ENCODE results near the gene UNC119. TPM values are rescaled to one million over a fixed set of nuclear protein-coding genes. Genes with fewer than 3 reads are reported as not detected.

The UNC119 gene
- polyA plus RNA-seq, 3 donors = 77.5 to 189 (median 80.2) TPM

GRCh38 chr17:28508211-28508724 is 44.2 kb downstream of the UNC119 start:
- Mint-ChIP-seq H3K9me3 (no peaks in the 10 kb centered on the region), H3K27me3 (ENCODE audit: low read depth in 3 of 3) (peaks cover 2 to 19% (median 10%) of the 10 kb centered on the region in 3 donors), H3K36me3 (no peaks in the 10 kb centered on the region), H3K27ac (no peak overlapping the region), H3K4me3 (peak overlapping the region in 1 of 2 donors; percentile 39), H3K4me1 (peaks cover 12% of the 10 kb centered on the region)
- Histone ChIP-seq H3K9me3 (replicated peaks in 1 of 2; ENCODE audit: control insufficient read depth in 1 of 2, insufficient read depth in 1 of 2, low read length in 2 of 2) (no peaks in the 10 kb centered on the region), H3K4me2 (replicated peaks; ENCODE audit: extremely low read depth, low read length, poor library complexity, severe bottlenecking) (no peak overlapping the region), H3K36me3 (replicated peaks in 1 of 2; ENCODE audit: control insufficient read depth in 1 of 2, insufficient read depth in 2 of 2, low read length in 2 of 2) (no peaks in the 10 kb centered on the region), H4K20me1 (ENCODE audit: insufficient read depth, low read length) (no peaks in the 10 kb centered on the region), H3K4me3 (replicated peaks in 1 of 3; ENCODE audit: low read depth in 2 of 3, low read length in 3 of 3) (no peak overlapping the region), H2AFZ (ENCODE audit: insufficient read depth, low read depth, low read length, poor library complexity, severe bottlenecking) (no peak overlapping the region), H3K27ac (ENCODE audit: low read depth in 1 of 2, low read length in 2 of 2) (no peak overlapping the region), H3K27me3 (ENCODE audit: control insufficient read depth in 2 of 2, insufficient read depth in 2 of 2, low read length in 2 of 2) (no peaks in the 10 kb centered on the region), H3K9ac (ENCODE audit: insufficient read depth, low read length, poor library complexity, severe bottlenecking) (no peak overlapping the region), H3K79me2 (ENCODE audit: insufficient read depth, low read length) (no peaks in the 10 kb centered on the region), H3K4me1 (ENCODE audit: control insufficient read depth in 1 of 2, insufficient read depth in 2 of 2, low read length in 2 of 2) (peaks cover 11 to 13% of the 10 kb centered on the region in 2 donors)
- no peak for DNase-seq
- intact Hi-C loops (cut with micrococcal nuclease) = no loop called here
- no peak for TF ChIP-seq CTCF (IDR thresholded peaks at IDR 0.05)
- 96% methylated on average over 5 of the region's 11 CpGs for WGBS (ENCODE audit: insufficient coverage)

GRCh38 chr17:28507567-28508203 is 44.7 kb downstream of the UNC119 start:
- DNase-seq = no peak
- H3K9me3 Mint-ChIP-seq = no peaks in the 10 kb centered on the region
- Histone ChIP-seq H3K79me2 (ENCODE audit: insufficient read depth, low read length) (no peaks in the 10 kb centered on the region), H3K4me2 (replicated peaks; ENCODE audit: extremely low read depth, low read length, poor library complexity, severe bottlenecking) (no peak overlapping the region), H3K4me1 (ENCODE audit: control insufficient read depth in 1 of 2, insufficient read depth in 2 of 2, low read length in 2 of 2) (peaks cover 11 to 13% of the 10 kb centered on the region in 2 donors), H2AFZ (ENCODE audit: insufficient read depth, low read depth, low read length, poor library complexity, severe bottlenecking) (no peak overlapping the region), H3K9ac (ENCODE audit: insufficient read depth, low read length, poor library complexity, severe bottlenecking) (no peak overlapping the region), H3K9me3 (replicated peaks in 1 of 2; ENCODE audit: control insufficient read depth in 1 of 2, insufficient read depth in 1 of 2, low read length in 2 of 2) (no peaks in the 10 kb centered on the region), H3K27ac (ENCODE audit: low read depth in 1 of 2, low read length in 2 of 2) (no peak overlapping the region), H3K27me3 (ENCODE audit: control insufficient read depth in 2 of 2, insufficient read depth in 2 of 2, low read length in 2 of 2) (no peaks in the 10 kb centered on the region), H3K4me3 (replicated peaks in 1 of 3; ENCODE audit: low read depth in 2 of 3, low read length in 3 of 3) (no peak overlapping the region), H3K36me3 (replicated peaks in 1 of 2; ENCODE audit: control insufficient read depth in 1 of 2, insufficient read depth in 2 of 2, low read length in 2 of 2) (no peaks in the 10 kb centered on the region), H4K20me1 (ENCODE audit: insufficient read depth, low read length) (no peaks in the 10 kb centered on the region)
- no peak overlapping the region for H3K4me3 Mint-ChIP-seq
- peaks cover 12% of the 10 kb centered on the region for H3K4me1 Mint-ChIP-seq
- no peak for TF ChIP-seq CTCF (IDR thresholded peaks at IDR 0.05)
- 60% methylated on average over 13 of the region's 24 CpGs for WGBS (ENCODE audit: insufficient coverage)
- H3K27me3 Mint-ChIP-seq (ENCODE audit: low read depth in 3 of 3) = peaks cover 2 to 19% (median 10%) of the 10 kb centered on the region in 3 donors
- peak overlapping the region in 1 of 7 donors; percentile 7 for H3K27ac Mint-ChIP-seq
- no peaks in the 10 kb centered on the region for H3K36me3 Mint-ChIP-seq
- intact Hi-C loops (cut with micrococcal nuclease) = no loop called here

All from CD14-positive monocyte (primary cell).